PC-3 (cell line): ENCODE data around the gene FHL3. TPM values are rescaled to one million over a fixed set of nuclear protein-coding genes. Genes with fewer than 3 reads are reported as not detected.

ENCODE experiments used
- ATAC-seq: fragments of 200-7000 bp; cut with Tn5 transposase; 2 replicates; pipeline ENCODE4 v1.9.1; 2020; ENCODE audit warnings: mild to moderate bottlenecking, moderate library complexity
- BruUV-seq: library from RNA; stranded (reverse); fragments of 400-500 nt; replicated peaks from 2 replicates; lab custom pipeline; 2021; lab: Mats Ljungman, UMichigan
- CTCF ChIA-PET: fragments of 300-600 bp; sonication (Branson Sonifier 250); formaldehyde crosslinking; loops from one replicate; lab custom pipeline; 2022; ENCODE audit warnings: antibody characterized with exemption; lab: Charles Lee
- POLR2A ChIA-PET: fragments of 300-600 bp; sonication (Branson Sonifier 250); formaldehyde crosslinking; loops from one replicate; lab custom pipeline; 2022; ENCODE audit warnings: antibody characterized with exemption; ENCODE audit not compliant: unreplicated experiment; lab: Charles Lee
- DNase-seq: peaks from one replicate; pipeline ENCODE4 v3.0.0-alpha.2; 2015
- H2AFZ ChIP-seq: fragments of 300-600 bp; sonication (generic); 2 replicates; pipeline ENCODE4 v1.6.0; 2016; ENCODE audit warnings: antibody characterized with exemption, low read length
- H3F3A ChIP-seq: fragments of 300-600 bp; sonication (generic); one replicate; pipeline ENCODE4 v1.6.0; 2017; ENCODE audit warnings: antibody characterized with exemption, low read length, control low read depth, mild to moderate bottlenecking; ENCODE audit not compliant: unreplicated experiment
- H3K27ac ChIP-seq: fragments of 300-600 bp; sonication (generic); 2 replicates; pipeline ENCODE4 v1.5.1; 2016; ENCODE audit warnings: mild to moderate bottlenecking, low read length
- H3K27me3 ChIP-seq: fragments of 300-600 bp; sonication (generic); 2 replicates; pipeline ENCODE4 v1.6.1; 2016; ENCODE audit warnings: low read length, mixed read lengths
- H3K36me3 ChIP-seq: fragments of 300-600 bp; sonication (generic); 2 replicates; pipeline ENCODE4 v1.6.1; 2016; ENCODE audit warnings: low read depth, mixed run types, low read length, mixed read lengths
- H3K4me1 ChIP-seq: fragments of 300-600 bp; sonication (generic); 2 replicates; pipeline ENCODE4 v1.5.1; 2016; ENCODE audit warnings: low read length; ENCODE audit not compliant: insufficient read depth
- H3K4me2 ChIP-seq: fragments of 300-600 bp; sonication (generic); 2 replicates; pipeline ENCODE4 v1.6.0; 2016; ENCODE audit warnings: low read length
- H3K4me3 ChIP-seq: fragments of 300-600 bp; sonication (generic); 2 replicates; pipeline ENCODE4 v1.5.1; 2016; ENCODE audit warnings: mild to moderate bottlenecking, low read length, mixed read lengths
- H3K79me2 ChIP-seq: fragments of 300-600 bp; sonication (generic); 2 replicates; pipeline ENCODE4 v1.6.1; 2017; ENCODE audit warnings: low read length, mixed read lengths
- H3K9ac ChIP-seq: fragments of 300-600 bp; sonication (generic); 2 replicates; pipeline ENCODE4 v1.6.0; 2016; ENCODE audit warnings: mild to moderate bottlenecking, low read length
- H3K9me2 ChIP-seq: fragments of 300-600 bp; sonication (generic); replicated peaks from 2 replicates; pipeline ENCODE4 v1.6.1; 2016; ENCODE audit warnings: mixed run types, low read length, mixed read lengths
- H3K9me3 ChIP-seq: fragments of 300-600 bp; sonication (generic); 2 replicates; pipeline ENCODE4 v1.6.1; 2016; ENCODE audit warnings: low read length, mixed read lengths
- H4K20me1 ChIP-seq: fragments of 300-600 bp; sonication (generic); 2 replicates; pipeline ENCODE4 v1.6.1; 2016; ENCODE audit warnings: low read length, mixed read lengths
- CTCF ChIP-seq: fragments of 300-600 bp; sonication (generic); conservative IDR thresholded peaks from 2 replicates; pipeline ENCODE4 v1.5.1; 2017; ENCODE audit warnings: antibody characterized with exemption, low read depth, mild to moderate bottlenecking, low read length
- EZH2 ChIP-seq: fragments of 300-600 bp; sonication (generic); IDR thresholded peaks from one replicate; pipeline ENCODE4 v1.6.1; 2017; ENCODE audit warnings: antibody characterized with exemption, mild to moderate bottlenecking, low read length; ENCODE audit not compliant: unreplicated experiment
- EZH2phosphoT487 ChIP-seq: fragments of 300-600 bp; sonication (generic); IDR thresholded peaks from 2 replicates; pipeline ENCODE4 v1.6.1; 2018; ENCODE audit warnings: mild to moderate bottlenecking, antibody characterized with exemption, low read length, borderline replicate concordance
- intact Hi-C: fragments of 100-400 bp; cut with micrococcal nuclease; formaldehyde crosslinking; loops from 2 replicates; pipeline ENCODE4 v1.9.0; 2023
- total RNA-seq: library from RNA; depleted of rRNA; stranded (reverse); fragments of >200 nt; gene quantifications from 2 replicates; pipeline ENCODE4 v1.2.3, GENCODE V29; 2014

The FHL3 gene
- total RNA-seq, 1 experiment from 2014 or later: 6.3 TPM

GRCh38 chr1:38041936-38042834, 36.9 kb upstream of the FHL3 start:
- DNase-seq: no peak

GRCh38 chr1:38039331-38040088, 34.2 kb upstream of the FHL3 start:
- H3K4me2 ChIP-seq: peak overlapping the region; percentile 8; the same call in 1 of the 2 replicates
- no peaks in the 10 kb centered on the region for H3K9me3 ChIP-seq
- no peak overlapping the region for H2AFZ ChIP-seq
- no peak overlapping the region for H3K9ac ChIP-seq
- no TSS peak for BruUV-seq
- DNase-seq (no peak), ATAC-seq (no peak; the same call in 1 of the 2 replicates)
- POLR2A ChIA-PET: no interaction called here
- no peaks in the 10 kb centered on the region for H3K9me2 ChIP-seq
- peaks cover 13% of the 10 kb centered on the region; the same call in 1 of the 2 replicates for H3K27me3 ChIP-seq
- intact Hi-C loops: loop anchor here (10.0 kb wide), 1 partner anchor 95 kb away; no protein-coding TSS in a partner anchor
- no peak overlapping the region for H3K27ac ChIP-seq
- H3K4me3 ChIP-seq: no peak overlapping the region
- peaks cover 4% of the 10 kb centered on the region; the same call in 1 of the 2 replicates for H3K4me1 ChIP-seq
- H3F3A ChIP-seq: no peaks in the 10 kb centered on the region
- TF ChIP-seq EZH2 (no peak), CTCF (no peak), EZH2phosphoT487 (no peak)
- CTCF ChIA-PET: interaction anchor here (0.6 kb wide), 1 partner anchor 18 kb away, joined by 4 read pairs; no protein-coding TSS in a partner anchor
- H3K79me2 ChIP-seq: no peaks in the 10 kb centered on the region
- H4K20me1 ChIP-seq: no peaks in the 10 kb centered on the region
- no peaks in the 10 kb centered on the region for H3K36me3 ChIP-seq

More at GRCh38 chr1:38041936-38042834, 36.9 kb upstream of the FHL3 start:
- BruUV-seq: no TSS peak
- H3K27me3 ChIP-seq: peaks cover 23% of the 10 kb centered on the region
- H3K79me2 ChIP-seq: no peaks in the 10 kb centered on the region
- intact Hi-C loops: no loop called here
- H3F3A ChIP-seq: no peaks in the 10 kb centered on the region
- no peak overlapping the region for H3K4me2 ChIP-seq
- no peaks in the 10 kb centered on the region for H4K20me1 ChIP-seq
- no peaks in the 10 kb centered on the region for H3K36me3 ChIP-seq
- no peak overlapping the region for H2AFZ ChIP-seq
- no peaks in the 10 kb centered on the region for H3K9me2 ChIP-seq
- no peak for TF ChIP-seq CTCF
- TF ChIP-seq EZH2: no peak
- no peak for TF ChIP-seq EZH2phosphoT487
- ChIA-PET POLR2A (no interaction called here), CTCF (interaction anchor here (0.6 kb wide), 1 partner anchor 753 kb away, joined by 4 read pairs; no protein-coding TSS in a partner anchor)
- H3K4me3 ChIP-seq: no peak overlapping the region
- ATAC-seq: no peak
- no peaks in the 10 kb centered on the region for H3K9me3 ChIP-seq
- no peak overlapping the region for H3K9ac ChIP-seq
- H3K4me1 ChIP-seq: peaks cover 4% of the 10 kb centered on the region; the same call in 1 of the 2 replicates
- H3K27ac ChIP-seq: no peak overlapping the region
